ENCODE measurements around the gene GNAZ. TPM values are rescaled to one million over a fixed set of nuclear protein-coding genes. Genes with fewer than 3 reads are reported as not detected.

The GNAZ gene
- total and polyA plus RNA-seq, 5 donors from 2014 or later: 0.05 to 3.6 (median 0.06) TPM; not detected in 2

DNA sequence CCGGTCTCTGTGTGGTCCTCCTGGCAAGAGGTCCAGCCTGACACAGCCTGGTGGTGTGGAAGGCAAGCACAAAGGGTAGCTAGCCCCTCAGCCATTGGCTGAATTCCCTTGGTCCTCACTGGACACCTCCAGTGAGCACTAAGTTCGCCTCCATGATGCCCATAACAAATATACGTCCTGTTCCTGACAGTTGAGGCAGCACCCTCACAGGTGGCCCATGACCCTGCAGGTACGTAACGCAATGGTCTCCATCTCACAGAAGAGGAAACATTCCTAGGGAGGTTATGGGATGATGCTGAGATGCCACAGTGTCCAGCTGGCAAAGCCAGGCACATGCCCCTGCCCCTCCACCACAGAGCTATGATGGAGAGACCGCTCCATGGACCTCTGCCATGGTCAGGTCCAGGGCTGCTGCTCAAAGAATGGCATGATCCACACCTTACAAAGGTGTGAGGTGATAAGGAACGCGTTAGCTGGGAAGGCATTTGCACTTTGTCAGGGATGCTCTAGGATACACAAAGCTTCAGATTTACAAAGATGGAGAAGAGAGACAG lies 1.4 kb upstream of the GNAZ start:
- H3K27ac Mint-ChIP-seq: peak overlapping the region in 2 of 3 donors; percentile 13 to 36
- ATAC-seq (ENCODE audit: low read depth in 2 of 2) (no peak), DNase-seq (no peak)
- peaks cover 16% of the 10 kb centered on the region for H3K27me3 Mint-ChIP-seq
- peaks cover 0 to 31% (median 6%) of the 10 kb centered on the region in 4 donors for H3K4me1 Mint-ChIP-seq
- Histone ChIP-seq H3K9me3 (ENCODE audit: control insufficient read depth in 2 of 2, low read length in 2 of 2) (no peaks in the 10 kb centered on the region), H3K36me3 (ENCODE audit: control insufficient read depth, insufficient read depth, low read length) (no peaks in the 10 kb centered on the region), H3K27me3 (ENCODE audit: control insufficient read depth, insufficient read depth, low read length) (no peaks in the 10 kb centered on the region), H3K4me3 (ENCODE audit: low read depth, low read length) (no peak overlapping the region), H3K4me1 (ENCODE audit: control insufficient read depth, insufficient read depth, low read length, poor library complexity, severe bottlenecking) (peaks cover 17% of the 10 kb centered on the region), H3K27ac (ENCODE audit: insufficient read depth, low read length, poor library complexity, severe bottlenecking) (no peak overlapping the region)
- no peaks in the 10 kb centered on the region for H3K36me3 Mint-ChIP-seq
- peaks cover 0 to 3% (median 0%) of the 10 kb centered on the region in 7 donors for H3K9me3 Mint-ChIP-seq
- peak overlapping the region; percentile 22 to 91 (median 79) for H3K4me3 Mint-ChIP-seq

GRCh38 chr22:23069502-23070357 lies 589 bp upstream of the GNAZ start:
- ATAC-seq (ENCODE audit: low read depth in 2 of 2): peak; percentile 95 to 97
- H3K9me3 ChIP-seq (ENCODE audit: control insufficient read depth in 2 of 2, low read length in 2 of 2): no peaks in the 10 kb centered on the region
- H3K4me1 Mint-ChIP-seq: peaks cover 0 to 31% (median 6%) of the 10 kb centered on the region in 4 donors
- peak overlapping the region; percentile 64 to 91 (median 87) for H3K4me3 Mint-ChIP-seq
- H3K36me3 Mint-ChIP-seq: no peaks in the 10 kb centered on the region
- peak overlapping the region; percentile 19 for H3K4me3 ChIP-seq (ENCODE audit: low read depth, low read length)
- no peaks in the 10 kb centered on the region for H3K27me3 ChIP-seq (ENCODE audit: control insufficient read depth, insufficient read depth, low read length)
- peaks cover 20% of the 10 kb centered on the region for H3K27me3 Mint-ChIP-seq
- H3K27ac ChIP-seq (ENCODE audit: insufficient read depth, low read length, poor library complexity, severe bottlenecking): peak overlapping the region; percentile 8
- H3K4me1 ChIP-seq (ENCODE audit: control insufficient read depth, insufficient read depth, low read length, poor library complexity, severe bottlenecking): peaks cover 17% of the 10 kb centered on the region
- H3K9me3 Mint-ChIP-seq: peaks cover 0 to 3% (median 0%) of the 10 kb centered on the region in 7 donors
- DNase-seq: peak; percentile 80 to 88 (median 86)
- peak overlapping the region in 2 of 3 donors; percentile 13 to 36 for H3K27ac Mint-ChIP-seq
- H3K36me3 ChIP-seq (ENCODE audit: control insufficient read depth, insufficient read depth, low read length): no peaks in the 10 kb centered on the region

DNA sequence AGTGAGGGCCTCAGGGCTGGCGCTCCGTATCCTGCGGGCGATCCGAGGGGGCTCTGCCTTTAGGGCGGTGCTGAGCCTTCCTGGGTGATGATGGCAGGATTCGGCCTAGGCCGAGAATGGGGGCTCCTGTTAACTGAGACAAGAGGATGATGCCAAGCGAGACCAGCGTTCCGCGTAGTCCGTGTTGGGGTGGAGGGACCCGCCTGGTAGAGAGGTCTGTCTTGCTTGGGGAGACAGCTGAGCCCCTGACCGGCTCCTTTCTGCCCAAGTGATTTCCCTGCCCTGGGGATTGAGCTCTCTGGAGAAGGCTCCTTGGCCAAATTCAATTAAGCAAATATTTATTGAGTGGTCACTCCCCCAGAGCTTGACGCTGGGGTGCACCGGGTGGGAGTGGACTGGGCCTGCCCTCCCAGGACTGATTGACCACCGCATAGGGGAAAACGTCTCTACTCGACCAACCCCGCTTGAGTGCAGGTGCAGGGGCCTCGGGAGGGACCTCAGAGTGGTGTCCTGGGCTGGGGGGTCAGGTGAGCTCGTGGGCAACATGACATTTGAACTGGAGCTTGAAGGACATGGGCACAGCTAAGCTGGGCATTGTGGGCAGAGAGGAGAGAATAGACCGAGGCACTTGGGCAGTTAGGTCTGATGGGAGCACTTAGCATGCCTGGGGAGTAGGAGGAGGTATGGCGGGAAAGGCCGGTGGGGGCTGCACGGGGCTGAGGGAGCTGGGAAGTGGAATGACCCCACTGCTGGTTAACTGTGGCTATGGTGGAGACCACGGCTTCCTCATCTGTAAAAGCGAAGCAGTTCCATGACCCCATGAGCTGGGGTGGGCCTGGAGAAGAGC lies 1.1 kb downstream of the GNAZ start:
- ATAC-seq (ENCODE audit: low read depth in 2 of 2) (no peak), DNase-seq (no peak)
- Histone ChIP-seq H3K4me3 (ENCODE audit: low read depth, low read length) (no peak overlapping the region), H3K27ac (ENCODE audit: insufficient read depth, low read length, poor library complexity, severe bottlenecking) (no peak overlapping the region), H3K4me1 (ENCODE audit: control insufficient read depth, insufficient read depth, low read length, poor library complexity, severe bottlenecking) (peaks cover 17% of the 10 kb centered on the region), H3K27me3 (ENCODE audit: control insufficient read depth, insufficient read depth, low read length) (no peaks in the 10 kb centered on the region), H3K9me3 (ENCODE audit: control insufficient read depth in 2 of 2, low read length in 2 of 2) (no peaks in the 10 kb centered on the region), H3K36me3 (ENCODE audit: control insufficient read depth, insufficient read depth, low read length) (no peaks in the 10 kb centered on the region)
- Mint-ChIP-seq H3K4me1 (peaks cover 0 to 31% (median 6%) of the 10 kb centered on the region in 4 donors), H3K27me3 (peaks cover 15% of the 10 kb centered on the region), H3K27ac (peak overlapping the region in 2 of 3 donors; percentile 47 to 93), H3K36me3 (no peaks in the 10 kb centered on the region), H3K4me3 (peak overlapping the region; percentile 56 to 89 (median 76)), H3K9me3 (peaks cover 0 to 3% (median 0%) of the 10 kb centered on the region in 7 donors)

- DNase-seq: no peak
- H3K4me1 Mint-ChIP-seq: peaks cover 0 to 31% (median 6%) of the 10 kb centered on the region in 4 donors
- H3K4me3 ChIP-seq (ENCODE audit: low read depth, low read length): no peak overlapping the region
- no peak overlapping the region for H3K27ac ChIP-seq (ENCODE audit: insufficient read depth, low read length, poor library complexity, severe bottlenecking)
- peaks cover 17% of the 10 kb centered on the region for H3K4me1 ChIP-seq (ENCODE audit: control insufficient read depth, insufficient read depth, low read length, poor library complexity, severe bottlenecking)
- H3K27ac Mint-ChIP-seq: peak overlapping the region in 1 of 3 donors; percentile 65
- peak overlapping the region; percentile 21 to 72 (median 56) for H3K4me3 Mint-ChIP-seq
- H3K27me3 Mint-ChIP-seq: peaks cover 15% of the 10 kb centered on the region
- H3K9me3 Mint-ChIP-seq: peaks cover 0 to 3% (median 0%) of the 10 kb centered on the region in 7 donors
- no peaks in the 10 kb centered on the region for H3K27me3 ChIP-seq (ENCODE audit: control insufficient read depth, insufficient read depth, low read length)
- no peaks in the 10 kb centered on the region for H3K36me3 ChIP-seq (ENCODE audit: control insufficient read depth, insufficient read depth, low read length)
- H3K9me3 ChIP-seq (ENCODE audit: control insufficient read depth in 2 of 2, low read length in 2 of 2): no peaks in the 10 kb centered on the region
- no peak for ATAC-seq (ENCODE audit: low read depth in 2 of 2)
- no peaks in the 10 kb centered on the region for H3K36me3 Mint-ChIP-seq
These were observed 2.0 kb downstream of the GNAZ start for GRCh38 chr22:23072077-23072910.

GRCh38 chr22:23072911-23073491 lies 2.7 kb downstream of the GNAZ start:
- Histone ChIP-seq H3K27ac (ENCODE audit: insufficient read depth, low read length, poor library complexity, severe bottlenecking) (no peak overlapping the region), H3K4me1 (ENCODE audit: control insufficient read depth, insufficient read depth, low read length, poor library complexity, severe bottlenecking) (peaks cover 17% of the 10 kb centered on the region), H3K9me3 (ENCODE audit: control insufficient read depth in 2 of 2, low read length in 2 of 2) (no peaks in the 10 kb centered on the region), H3K4me3 (ENCODE audit: low read depth, low read length) (no peak overlapping the region), H3K27me3 (ENCODE audit: control insufficient read depth, insufficient read depth, low read length) (no peaks in the 10 kb centered on the region), H3K36me3 (ENCODE audit: control insufficient read depth, insufficient read depth, low read length) (no peaks in the 10 kb centered on the region)
- H3K36me3 Mint-ChIP-seq: no peaks in the 10 kb centered on the region
- H3K27me3 Mint-ChIP-seq: peaks cover 15% of the 10 kb centered on the region
- no peak overlapping the region for H3K27ac Mint-ChIP-seq
- ATAC-seq (ENCODE audit: low read depth in 2 of 2) (no peak), DNase-seq (no peak)
- no peak overlapping the region for H3K4me3 Mint-ChIP-seq
- peaks cover 0 to 26% (median 4%) of the 10 kb centered on the region in 4 donors for H3K4me1 Mint-ChIP-seq
- peaks cover 0 to 3% (median 0%) of the 10 kb centered on the region in 7 donors for H3K9me3 Mint-ChIP-seq

GRCh38 chr22:23073526-23074229 lies 3.4 kb downstream of the GNAZ start:
- Histone ChIP-seq H3K27me3 (ENCODE audit: control insufficient read depth, insufficient read depth, low read length) (no peaks in the 10 kb centered on the region), H3K4me1 (ENCODE audit: control insufficient read depth, insufficient read depth, low read length, poor library complexity, severe bottlenecking) (peaks cover 17% of the 10 kb centered on the region), H3K4me3 (ENCODE audit: low read depth, low read length) (no peak overlapping the region), H3K27ac (ENCODE audit: insufficient read depth, low read length, poor library complexity, severe bottlenecking) (no peak overlapping the region), H3K9me3 (ENCODE audit: control insufficient read depth in 2 of 2, low read length in 2 of 2) (no peaks in the 10 kb centered on the region), H3K36me3 (ENCODE audit: control insufficient read depth, insufficient read depth, low read length) (no peaks in the 10 kb centered on the region)
- ATAC-seq (ENCODE audit: low read depth in 2 of 2): no peak
- DNase-seq: no peak
- peak overlapping the region in 1 of 3 donors; percentile 56 for H3K27ac Mint-ChIP-seq
- H3K27me3 Mint-ChIP-seq: peaks cover 13% of the 10 kb centered on the region
- peaks cover 0 to 23% (median 3%) of the 10 kb centered on the region in 4 donors for H3K4me1 Mint-ChIP-seq
- no peak overlapping the region for H3K4me3 Mint-ChIP-seq
- H3K9me3 Mint-ChIP-seq: peaks cover 0 to 3% (median 0%) of the 10 kb centered on the region in 7 donors
- H3K36me3 Mint-ChIP-seq: no peaks in the 10 kb centered on the region

Measured in CD4-positive, CD25-positive, alpha-beta regulatory T cell (primary cell).